SK-N-SH treated with all-trans-retinoic acid at 6 μM for 48 hours (cell line): Measurements from ENCODE around the gene ABCC11.

Experiments
- ARNTL ChIP-seq: fragments of 450-650 bp; formaldehyde crosslinking; IDR thresholded peaks from 2 replicates; pipeline ENCODE4 v1.5.0; 2020; ENCODE audit warnings: low read depth, mild to moderate bottlenecking, moderate library complexity, borderline replicate concordance
- BACH2 ChIP-seq: fragments of 250-450 bp; sonication (Bioruptor Pico); IDR thresholded peaks from 2 replicates; pipeline ENCODE4 v1.9.0; 2021; ENCODE audit warnings: mild to moderate bottlenecking, borderline replicate concordance
- CREB5 ChIP-seq: fragments of 250-450 bp; sonication (Bioruptor Pico); IDR thresholded peaks from 2 replicates; pipeline ENCODE4 v1.5.1; 2020; ENCODE audit warnings: low read depth, mild to moderate bottlenecking, moderate library complexity
- CSRNP3 ChIP-seq: fragments of 250-450 bp; sonication (Bioruptor Pico); IDR thresholded peaks from 2 replicates; pipeline ENCODE4 v1.5.1; 2021; ENCODE audit warnings: mild to moderate bottlenecking, moderate library complexity
- ESRRG ChIP-seq: fragments of 250-450 bp; sonication (Bioruptor Pico); IDR thresholded peaks from 2 replicates; pipeline ENCODE4 v1.6.1; 2021; ENCODE audit warnings: mild to moderate bottlenecking
- ISL1 ChIP-seq: fragments of 250-450 bp; sonication (Bioruptor Pico); IDR thresholded peaks from 2 replicates; pipeline ENCODE4 v2.1.2; 2022; ENCODE audit warnings: mild to moderate bottlenecking, moderate library complexity
- PATZ1 ChIP-seq: fragments of 250-450 bp; sonication (Bioruptor Pico); IDR thresholded peaks from 2 replicates; pipeline ENCODE4 v1.8.0; 2020; ENCODE audit warnings: mild to moderate bottlenecking, moderate library complexity, borderline replicate concordance
- POU6F1 ChIP-seq: fragments of 250-450 bp; sonication (Bioruptor Pico); IDR thresholded peaks from 2 replicates; pipeline ENCODE4 v1.8.0; 2021; ENCODE audit warnings: low read depth, mild to moderate bottlenecking, moderate library complexity, borderline replicate concordance
- RARB ChIP-seq: fragments of 250-450 bp; sonication (Bioruptor Pico); IDR thresholded peaks from 2 replicates; pipeline ENCODE4 v1.8.0; 2021; ENCODE audit warnings: mild to moderate bottlenecking, moderate library complexity
- SNAI2 ChIP-seq: fragments of 250-450 bp; sonication (Bioruptor Pico); IDR thresholded peaks from 2 replicates; pipeline ENCODE4 v1.5.0; 2020; ENCODE audit warnings: mild to moderate bottlenecking, moderate library complexity
- ZFP3 ChIP-seq: fragments of 250-450 bp; sonication (Bioruptor Pico); IDR thresholded peaks from 2 replicates; pipeline ENCODE4 v1.5.0; 2020; ENCODE audit warnings: mild to moderate bottlenecking, moderate library complexity
- ZNF70 ChIP-seq: fragments of 450-650 bp; formaldehyde crosslinking; IDR thresholded peaks from 2 replicates; pipeline ENCODE4 v1.5.0; 2020; ENCODE audit warnings: mild to moderate bottlenecking, moderate library complexity
- ZNF8 ChIP-seq: fragments of 450-650 bp; formaldehyde crosslinking; IDR thresholded peaks from 2 replicates; pipeline ENCODE4 v1.5.0; 2020; ENCODE audit warnings: mild to moderate bottlenecking, moderate library complexity

- TF ChIP-seq CREB5 (CRISPR knock-in tag), result no peak
- no peak for TF ChIP-seq RARB (CRISPR knock-in tag)
- TF ChIP-seq ZFP3 (CRISPR knock-in tag), result no peak
- no peak for TF ChIP-seq CSRNP3 (CRISPR knock-in tag)
- no peak for TF ChIP-seq ZNF8 (CRISPR knock-in tag)
- TF ChIP-seq BACH2 (CRISPR knock-in tag), result no peak
- no peak for TF ChIP-seq POU6F1 (CRISPR knock-in tag)
- no peak for TF ChIP-seq ARNTL (CRISPR knock-in tag)
- TF ChIP-seq PATZ1 (CRISPR knock-in tag), result no peak
- TF ChIP-seq ESRRG (CRISPR knock-in tag), result no peak
- no peak for TF ChIP-seq SNAI2 (CRISPR knock-in tag)
- TF ChIP-seq ISL1, result no peak
- no peak for TF ChIP-seq ZNF70 (CRISPR knock-in tag)
These were observed 100.6 kb downstream of the ABCC11 start for GRCh38 chr16:48146710-48147109.
